OCI-LY1 (cell line): Measurements from ENCODE around the gene ITPK1.

Experiments
- H2AFZ ChIP-seq: fragments of 200-600 bp; sonication (generic), shearing (Covaris generic); 2 replicates; pipeline ENCODE4 v1.6.0; 2014; ENCODE audit warnings: antibody characterized with exemption, mild to moderate bottlenecking, low read length
- H3F3A ChIP-seq: fragments of 200-600 bp; sonication (generic), shearing (Covaris generic); 2 replicates; pipeline ENCODE4 v1.6.0; 2014; ENCODE audit warnings: mild to moderate bottlenecking, antibody characterized with exemption, low read length, moderate library complexity; ENCODE audit not compliant: insufficient read depth
- H3K27ac ChIP-seq: fragments of 200-600 bp; sonication (generic); 2 replicates; pipeline ENCODE4 v1.5.1; 2014; ENCODE audit warnings: low read length, mixed run types, mild to moderate bottlenecking, low read depth; ENCODE audit not compliant: poor library complexity, severe bottlenecking
- H3K27me3 ChIP-seq: fragments of 200-600 bp; sonication (generic); 2 replicates; pipeline ENCODE4 v1.6.0; 2014; ENCODE audit warnings: antibody characterized with exemption, mild to moderate bottlenecking, low read length, moderate library complexity; ENCODE audit not compliant: insufficient read depth
- H3K36me3 ChIP-seq: fragments of 200-600 bp; sonication (generic); 2 replicates; pipeline ENCODE4 v1.6.1; 2014; ENCODE audit warnings: mild to moderate bottlenecking, antibody characterized with exemption, low read length, moderate library complexity, mixed read lengths; ENCODE audit not compliant: insufficient read depth
- H3K4me1 ChIP-seq: fragments of 200-600 bp; sonication (generic); 2 replicates; pipeline ENCODE4 v1.5.1; 2014; ENCODE audit warnings: mild to moderate bottlenecking, low read length, moderate library complexity; ENCODE audit not compliant: insufficient read depth, severe bottlenecking
- H3K4me2 ChIP-seq: fragments of 200-600 bp; sonication (generic), shearing (Covaris generic); 2 replicates; pipeline ENCODE4 v1.6.1; 2014; ENCODE audit warnings: low read length
- H3K4me3 ChIP-seq: fragments of 200-600 bp; sonication (generic); 2 replicates; pipeline ENCODE4 v1.5.1; 2014; ENCODE audit warnings: low read length, low read depth, mild to moderate bottlenecking, mixed read lengths; ENCODE audit not compliant: poor library complexity, severe bottlenecking
- H3K79me2 ChIP-seq: fragments of 200-600 bp; shearing (Covaris generic); 2 replicates; pipeline ENCODE4 v1.6.1; 2016; ENCODE audit warnings: mixed run types, low read length, mixed read lengths; ENCODE audit not compliant: insufficient read depth
- H3K9ac ChIP-seq: fragments of 200-600 bp; sonication (generic), shearing (Covaris generic); 2 replicates; pipeline ENCODE4 v1.6.1; 2014; ENCODE audit warnings: mild to moderate bottlenecking, low read length, mixed read lengths
- H3K9me2 ChIP-seq: fragments of 200-600 bp; sonication (generic), shearing (Covaris generic); 2 replicates; pipeline ENCODE4 v1.6.1; 2014; ENCODE audit warnings: low read depth, mild to moderate bottlenecking, low read length, mixed read lengths
- H3K9me3 ChIP-seq: fragments of 200-600 bp; shearing (Covaris generic); 2 replicates; pipeline ENCODE4 v1.6.1; 2014; ENCODE audit warnings: low read length, mixed read lengths
- H4K20me1 ChIP-seq: fragments of 200-600 bp; sonication (generic), shearing (Covaris generic); 2 replicates; pipeline ENCODE4 v1.6.0; 2016; ENCODE audit warnings: mild to moderate bottlenecking, low read length; ENCODE audit not compliant: insufficient read depth
- EZH2 ChIP-seq: fragments of 200-600 bp; sonication (generic), shearing (Covaris generic); IDR thresholded peaks from 2 replicates; pipeline ENCODE4 v1.8.0; 2017; ENCODE audit warnings: borderline replicate concordance, mixed run types, mild to moderate bottlenecking, antibody characterized with exemption, low read length, moderate library complexity, mixed read lengths
- TF ChIP-seq, protein P1 (sequence below): fragments of 200-600 bp; sonication (generic), shearing (Covaris generic); IDR thresholded peaks from 2 replicates; pipeline ENCODE4 v1.5.1; 2017; ENCODE audit warnings: mild to moderate bottlenecking, antibody characterized with exemption, low read length, moderate library complexity, mixed read lengths

ITPK1 gene

DNA sequence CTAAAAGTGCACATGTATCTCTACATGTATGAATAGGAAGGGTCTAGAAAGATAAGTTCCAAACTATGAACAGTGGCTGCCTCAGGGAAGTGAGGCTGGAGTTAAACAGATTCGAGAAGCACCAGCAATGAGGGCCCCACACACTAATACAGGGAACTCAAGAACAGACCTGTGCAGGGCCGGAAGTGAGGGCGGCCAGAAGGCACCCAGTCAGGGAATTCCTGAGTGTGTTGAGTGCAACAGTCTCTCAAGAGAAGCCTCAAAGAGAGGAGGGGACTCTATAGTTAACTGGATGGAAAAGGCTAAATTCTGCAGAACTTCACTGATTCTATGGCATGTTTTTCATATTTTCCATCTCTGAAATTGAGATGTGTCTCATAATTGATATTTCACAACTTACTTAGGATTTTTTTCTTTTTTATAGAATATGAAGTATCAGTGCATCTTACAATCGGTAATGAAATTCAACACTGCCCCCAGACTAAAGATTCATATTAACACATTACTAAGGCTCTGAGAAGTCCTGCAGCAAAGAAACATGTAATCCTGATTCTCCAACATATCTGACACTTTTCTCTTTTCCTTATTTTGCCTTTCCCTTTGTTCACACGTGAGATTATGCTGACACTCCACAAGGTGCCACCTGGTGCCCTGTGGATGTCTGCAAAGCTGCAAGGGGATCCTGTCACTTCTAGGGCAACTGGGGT is 131.5 kb downstream of the ITPK1 start:
- Histone ChIP-seq H3K9ac (no peak overlapping the region), H3K9me2 (no peaks in the 10 kb centered on the region), H3K27ac (no peak overlapping the region), H3K36me3 (no peaks in the 10 kb centered on the region), H2AFZ (no peak overlapping the region), H3K4me2 (no peak overlapping the region), H3K9me3 (no peaks in the 10 kb centered on the region), H3K27me3 (no peaks in the 10 kb centered on the region), H3F3A (no peaks in the 10 kb centered on the region), H3K79me2 (no peaks in the 10 kb centered on the region), H3K4me3 (no peak overlapping the region), H3K4me1 (no peaks in the 10 kb centered on the region), H4K20me1 (no peaks in the 10 kb centered on the region)
- TF ChIP-seq EZH2: no peak
- TF ChIP-seq, protein P1, sequence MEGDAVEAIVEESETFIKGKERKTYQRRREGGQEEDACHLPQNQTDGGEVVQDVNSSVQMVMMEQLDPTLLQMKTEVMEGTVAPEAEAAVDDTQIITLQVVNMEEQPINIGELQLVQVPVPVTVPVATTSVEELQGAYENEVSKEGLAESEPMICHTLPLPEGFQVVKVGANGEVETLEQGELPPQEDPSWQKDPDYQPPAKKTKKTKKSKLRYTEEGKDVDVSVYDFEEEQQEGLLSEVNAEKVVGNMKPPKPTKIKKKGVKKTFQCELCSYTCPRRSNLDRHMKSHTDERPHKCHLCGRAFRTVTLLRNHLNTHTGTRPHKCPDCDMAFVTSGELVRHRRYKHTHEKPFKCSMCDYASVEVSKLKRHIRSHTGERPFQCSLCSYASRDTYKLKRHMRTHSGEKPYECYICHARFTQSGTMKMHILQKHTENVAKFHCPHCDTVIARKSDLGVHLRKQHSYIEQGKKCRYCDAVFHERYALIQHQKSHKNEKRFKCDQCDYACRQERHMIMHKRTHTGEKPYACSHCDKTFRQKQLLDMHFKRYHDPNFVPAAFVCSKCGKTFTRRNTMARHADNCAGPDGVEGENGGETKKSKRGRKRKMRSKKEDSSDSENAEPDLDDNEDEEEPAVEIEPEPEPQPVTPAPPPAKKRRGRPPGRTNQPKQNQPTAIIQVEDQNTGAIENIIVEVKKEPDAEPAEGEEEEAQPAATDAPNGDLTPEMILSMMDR: no peak

DNA sequence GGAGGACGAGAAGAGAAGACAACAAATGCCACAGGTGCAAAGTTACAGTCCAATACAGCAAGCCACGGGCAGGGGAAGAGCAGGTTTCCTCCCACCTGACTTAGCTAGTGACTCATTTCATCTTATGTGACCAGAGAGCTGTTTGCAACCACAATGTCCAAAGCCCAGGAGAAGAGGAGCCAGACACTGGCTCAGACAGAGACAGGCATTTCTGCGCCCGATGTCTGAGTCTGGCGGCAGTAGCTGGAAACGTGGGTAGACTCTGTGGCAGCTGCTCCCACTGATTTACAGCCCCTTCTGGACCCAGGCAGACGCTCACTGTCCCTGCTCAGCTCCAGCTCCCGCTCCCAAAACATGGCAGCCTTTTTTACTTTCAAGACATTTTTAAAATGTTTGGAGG is 132.8 kb downstream of the ITPK1 start:
- Histone ChIP-seq H3K4me3 (no peak overlapping the region), H3K9me3 (peaks cover 6% of the 10 kb centered on the region; the same call in 1 of the 2 replicates), H3K27ac (no peak overlapping the region), H3F3A (no peaks in the 10 kb centered on the region), H2AFZ (no peak overlapping the region), H3K9me2 (no peaks in the 10 kb centered on the region), H3K4me1 (no peaks in the 10 kb centered on the region), H3K4me2 (no peak overlapping the region), H3K36me3 (no peaks in the 10 kb centered on the region), H4K20me1 (no peaks in the 10 kb centered on the region), H3K9ac (no peak overlapping the region), H3K79me2 (no peaks in the 10 kb centered on the region), H3K27me3 (no peaks in the 10 kb centered on the region)
- no peak for TF ChIP-seq EZH2
- TF ChIP-seq, protein P1: no peak

DNA sequence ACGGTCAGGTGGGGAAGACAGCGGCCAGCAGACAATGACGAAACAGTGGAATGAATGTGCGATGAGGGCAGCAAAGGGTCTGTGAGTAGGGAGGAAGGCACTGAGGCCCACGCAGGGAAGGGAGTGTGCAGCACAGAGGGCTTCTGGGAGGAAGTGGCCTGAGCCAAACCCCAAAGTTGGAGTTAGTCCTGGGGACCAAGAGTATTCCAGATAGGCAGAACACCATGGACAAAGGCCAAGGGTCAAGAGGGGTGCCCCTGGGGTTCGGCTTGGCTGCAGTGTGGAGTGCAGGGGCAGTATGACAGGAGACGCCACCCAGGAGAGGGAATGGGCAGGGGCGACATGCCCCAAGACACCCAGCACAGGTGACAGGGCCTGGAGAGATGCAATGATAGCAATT is 134.0 kb downstream of the ITPK1 start:
- no peaks in the 10 kb centered on the region for H3K36me3 ChIP-seq
- no peaks in the 10 kb centered on the region for H4K20me1 ChIP-seq
- H3F3A ChIP-seq: no peaks in the 10 kb centered on the region
- no peak overlapping the region for H3K27ac ChIP-seq
- H3K9me2 ChIP-seq: no peaks in the 10 kb centered on the region
- H3K79me2 ChIP-seq: no peaks in the 10 kb centered on the region
- no peak overlapping the region for H2AFZ ChIP-seq
- no peaks in the 10 kb centered on the region for H3K4me1 ChIP-seq
- H3K9ac ChIP-seq: no peak overlapping the region
- H3K9me3 ChIP-seq: peaks cover 9% of the 10 kb centered on the region; the same call in 1 of the 2 replicates
- no peak overlapping the region for H3K4me2 ChIP-seq
- no peak overlapping the region for H3K4me3 ChIP-seq
- no peaks in the 10 kb centered on the region for H3K27me3 ChIP-seq
- TF ChIP-seq, protein P1: no peak
- no peak for TF ChIP-seq EZH2
